Middle frontal gyrus (tissue), 1 donor: ENCODE data around the gene C19orf47.
"Not testable (repeated sequence)": the region's sequence is repeated elsewhere in the genome, so short reads cannot be mapped to it uniquely, and the experiment has no call there.

Source experiments
- DNase-seq: peaks from one replicate; pipeline ENCODE4 v3.0.0-alpha.2; 2015; ENCODE audit warnings: low spot score; ENCODE audit errors: extremely low spot score

C19orf47 gene

DNA sequence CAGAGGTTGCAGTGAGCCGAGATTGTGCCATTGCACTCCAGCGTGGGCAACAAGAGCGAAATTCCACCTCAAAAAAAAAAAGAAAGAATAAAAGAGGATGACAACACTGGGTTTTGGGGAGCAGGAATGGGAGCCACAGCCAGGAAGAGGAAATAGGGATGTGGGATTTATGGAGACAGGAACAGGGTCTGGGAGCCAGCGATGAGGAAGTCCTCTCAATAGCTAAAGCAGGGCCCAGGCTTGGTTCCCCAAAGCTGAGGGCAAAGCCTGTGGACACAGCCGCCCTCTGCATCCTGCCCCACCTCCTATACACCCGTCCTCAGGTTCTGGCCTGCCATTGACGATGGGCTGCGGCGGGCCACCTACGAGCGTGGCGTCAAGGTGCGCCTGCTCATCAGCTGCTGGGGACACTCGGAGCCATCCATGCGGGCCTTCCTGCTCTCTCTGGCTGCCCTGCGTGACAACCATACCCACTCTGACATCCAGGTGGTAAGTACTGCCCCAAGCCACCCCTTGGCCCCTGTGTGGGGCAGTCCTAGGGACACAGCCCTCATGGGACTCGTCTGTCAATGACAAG lies 28.2 kb upstream of the C19orf47 start:
- DNase-seq = no peak

DNA sequence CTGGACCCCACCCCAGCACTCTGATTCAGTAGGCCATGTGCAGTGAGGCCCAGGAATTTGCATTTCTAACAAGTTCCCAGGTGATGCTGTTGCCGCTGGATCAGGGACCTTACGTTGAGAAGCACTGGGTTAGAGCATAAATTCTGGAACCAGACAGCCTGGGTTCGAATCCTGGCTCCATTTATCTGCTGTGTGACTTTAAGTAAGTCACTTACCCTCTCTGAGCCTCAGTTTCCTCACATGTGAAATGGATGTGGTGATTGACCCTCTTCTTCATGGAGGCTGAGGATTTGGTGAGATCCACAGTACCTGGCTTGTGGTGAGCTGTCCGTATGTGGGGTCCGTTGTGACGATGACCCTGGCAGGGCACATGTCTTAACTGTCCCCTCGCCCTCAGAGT lies 25.9 kb upstream of the C19orf47 start:
- DNase-seq = no peak

- no peak for DNase-seq
These were observed 23.6 kb upstream of the C19orf47 start for GRCh38 chr19:40371802-40372122.

DNA sequence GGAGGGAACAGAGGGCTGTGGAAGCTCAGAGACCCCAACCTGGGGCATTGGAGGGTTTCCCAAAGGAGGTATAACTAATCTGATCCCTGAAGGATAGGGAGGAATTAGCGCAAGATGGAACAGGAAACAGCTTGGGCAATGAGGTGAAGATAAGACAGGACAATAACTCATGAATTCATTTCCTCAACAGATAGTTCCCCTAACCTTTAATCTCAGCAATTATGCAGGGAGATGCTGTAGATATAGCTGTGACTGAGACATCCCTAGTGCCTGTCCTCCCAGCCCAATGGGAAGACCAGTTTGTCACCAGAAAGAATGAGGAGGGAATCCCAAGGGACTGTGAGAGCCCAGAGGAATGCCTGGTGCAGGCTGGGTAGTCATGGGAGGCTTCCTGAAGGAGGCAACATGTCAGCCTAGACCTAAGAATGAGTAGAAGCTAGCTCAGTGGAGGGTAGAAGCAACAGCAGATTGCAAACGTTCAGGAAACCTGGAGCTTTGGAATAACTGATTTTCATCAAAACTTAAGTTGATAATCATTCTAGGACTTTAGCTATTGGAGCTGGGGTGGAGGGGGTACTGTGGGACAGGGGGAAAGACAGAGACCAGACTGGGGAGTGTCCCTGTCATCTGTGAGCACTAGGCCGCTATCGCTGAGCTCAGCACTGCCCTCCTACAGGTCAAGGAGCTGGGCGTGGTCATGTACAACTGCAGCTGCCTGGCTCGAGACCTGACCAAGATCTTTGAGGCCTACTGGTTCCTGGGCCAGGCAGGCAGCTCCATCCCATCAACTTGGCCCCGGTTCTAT lies 23.0 kb upstream of the C19orf47 start:
- no peak for DNase-seq

GRCh38 chr19:40370253-40370652 lies 22.1 kb upstream of the C19orf47 start:
- not testable (repeated sequence) for DNase-seq

GRCh38 chr19:40369797-40370196 lies 21.6 kb upstream of the C19orf47 start:
- no peak for DNase-seq

GRCh38 chr19:40367577-40368434 lies 19.6 kb upstream of the C19orf47 start:
- DNase-seq = no peak

GRCh38 chr19:40366697-40367561 lies 18.7 kb upstream of the C19orf47 start:
- peak; percentile 47 for DNase-seq

GRCh38 chr19:40365613-40366401 lies 17.6 kb upstream of the C19orf47 start:
- peak; percentile 33 for DNase-seq

GRCh38 chr19:40365010-40365409 lies 16.8 kb upstream of the C19orf47 start:
- no peak for DNase-seq

DNA sequence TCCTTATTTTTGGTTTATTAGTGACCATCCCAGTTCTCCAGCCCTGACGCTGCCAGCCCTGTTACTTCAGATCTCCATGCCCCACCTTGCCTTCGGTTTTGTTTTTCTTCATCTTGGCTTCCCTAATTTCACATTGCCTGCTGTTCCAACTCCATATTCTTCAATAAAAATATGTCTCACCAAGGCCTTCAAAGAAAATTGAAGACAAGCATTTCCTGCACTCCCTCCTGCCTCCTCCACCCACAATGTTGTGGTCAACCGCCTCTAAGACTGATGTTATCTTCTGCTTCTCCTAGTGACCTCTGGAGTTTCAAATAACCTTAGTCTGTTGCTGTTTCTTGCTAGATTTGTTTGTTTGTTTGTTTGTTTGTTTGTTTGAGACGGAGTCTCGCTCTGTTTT lies 14.9 kb upstream of the C19orf47 start:
- DNase-seq = no peak

- no peak for DNase-seq
These were observed 14.0 kb upstream of the C19orf47 start for GRCh38 chr19:40362160-40362559.

DNA sequence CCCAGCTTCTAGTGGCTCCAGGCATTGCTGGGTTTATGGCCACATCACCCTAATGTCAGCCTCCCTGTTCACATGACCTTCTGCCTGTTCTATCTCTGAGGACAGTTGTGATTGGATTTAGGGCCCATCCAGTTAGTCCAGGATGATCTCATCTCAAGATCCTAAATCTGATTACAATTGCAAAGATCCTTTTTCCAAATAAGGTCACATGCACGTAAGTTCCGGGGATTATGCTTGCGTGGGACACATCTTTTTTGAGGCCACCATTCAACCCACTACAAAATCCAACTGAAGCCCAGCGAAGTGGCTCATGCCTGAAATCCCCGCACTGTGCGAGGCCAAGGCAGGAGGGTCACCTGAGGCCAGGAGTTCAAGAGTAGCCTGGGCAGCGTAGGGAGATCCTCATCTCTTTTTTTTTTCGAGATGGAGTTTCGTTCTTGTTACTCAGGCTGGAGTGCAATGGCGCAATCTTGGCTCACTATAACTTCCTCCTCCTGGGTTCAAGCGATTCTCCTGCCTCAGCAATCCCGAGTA lies 12.6 kb upstream of the C19orf47 start:
- DNase-seq = no peak

GRCh38 chr19:40360020-40360707 lies 12.0 kb upstream of the C19orf47 start:
- no peak for DNase-seq

GRCh38 chr19:40358773-40359172 lies 10.6 kb upstream of the C19orf47 start:
- DNase-seq = no peak

GRCh38 chr19:40357640-40358039 lies 9.4 kb upstream of the C19orf47 start:
- DNase-seq = no peak

DNA sequence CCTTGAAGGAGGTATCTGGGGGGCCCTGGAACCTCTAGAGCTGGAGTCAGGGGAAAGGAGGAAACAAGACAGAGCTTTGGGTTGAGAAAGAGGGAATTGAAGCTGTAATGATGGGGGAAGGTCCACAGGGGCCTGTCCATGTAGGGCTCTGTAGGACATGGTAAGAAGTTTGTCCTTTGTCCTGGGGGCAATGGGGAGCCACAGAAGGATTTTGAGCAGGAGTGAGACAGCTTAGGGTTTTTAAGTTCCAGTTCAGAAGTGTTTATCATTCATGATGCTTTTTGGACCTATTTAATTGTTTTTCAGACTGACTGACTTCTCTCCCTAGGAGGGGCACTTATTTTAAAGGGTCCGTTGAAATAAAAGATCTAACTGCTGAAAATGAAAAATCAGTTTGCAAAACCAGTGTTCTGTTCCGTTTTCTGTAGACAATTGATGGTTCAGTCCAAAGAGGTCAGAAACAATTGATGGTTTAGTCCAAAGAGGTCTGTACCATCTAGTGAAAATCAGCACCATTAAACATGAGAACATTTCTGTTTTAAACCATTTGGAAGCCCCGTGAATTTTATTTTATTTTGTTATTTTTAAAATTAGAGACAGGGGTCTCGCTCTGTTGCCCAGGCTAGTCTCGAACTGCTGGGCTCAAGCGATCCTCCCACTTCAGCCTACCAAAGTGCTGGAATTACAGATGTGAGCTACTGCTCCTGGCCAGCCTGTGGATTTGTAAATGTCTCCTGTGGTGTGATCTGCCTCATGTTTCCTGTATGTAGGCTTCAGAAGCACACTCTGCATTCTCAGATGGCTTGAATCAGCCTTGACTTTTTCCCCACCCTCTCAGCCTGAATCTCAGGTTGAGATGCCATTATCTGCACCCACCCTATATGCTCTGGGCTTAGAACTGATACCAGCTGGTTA lies 8.7 kb upstream of the C19orf47 start:
- DNase-seq = no peak

GRCh38 chr19:40355975-40356680 lies 7.9 kb upstream of the C19orf47 start:
- DNase-seq = no peak
